AML-193 (cell line): Measurements from ENCODE around the gene EYA4.

ENCODE experiments used
- DNase-seq, 2 experiments: peaks; one replicate each; lab custom pipeline; 2025; lab: John Stamatoyannopoulos, UW

The EYA4 gene

GRCh38 chr6:133447924-133448323 is 206.8 kb downstream of the EYA4 start:
- no peak for DNase-seq

- no peak for DNase-seq
Measured at GRCh38 chr6:133456439-133456838, 215.3 kb downstream of the EYA4 start.

- no peak for DNase-seq
Measured at GRCh38 chr6:133456944-133457343, 215.8 kb downstream of the EYA4 start.

GRCh38 chr6:133460101-133460500 is 218.9 kb downstream of the EYA4 start:
- DNase-seq = no peak

GRCh38 chr6:133463790-133464189 is 222.6 kb downstream of the EYA4 start:
- no peak for DNase-seq

- no peak for DNase-seq
Measured at GRCh38 chr6:133466680-133467079, 225.5 kb downstream of the EYA4 start.

GRCh38 chr6:133467231-133467981 is 226.2 kb downstream of the EYA4 start:
- no peak for DNase-seq

- no peak for DNase-seq
Measured at GRCh38 chr6:133467982-133468380, 226.8 kb downstream of the EYA4 start.

GRCh38 chr6:133468591-133468990 is 227.4 kb downstream of the EYA4 start:
- no peak for DNase-seq

- no peak for DNase-seq
Measured at GRCh38 chr6:133474516-133474915, 233.4 kb downstream of the EYA4 start.

- no peak for DNase-seq
Measured at GRCh38 chr6:133478673-133479072, 237.5 kb downstream of the EYA4 start.

GRCh38 chr6:133487174-133487573 is 246.0 kb downstream of the EYA4 start:
- no peak for DNase-seq

- DNase-seq = no peak
Measured at GRCh38 chr6:133495205-133495903, 254.2 kb downstream of the EYA4 start.

- DNase-seq = no peak
Measured at GRCh38 chr6:133499662-133500061, 258.5 kb downstream of the EYA4 start.

- no peak for DNase-seq
Measured at GRCh38 chr6:133501675-133502270, 260.6 kb downstream of the EYA4 start.

GRCh38 chr6:133502441-133503335 is 261.5 kb downstream of the EYA4 start:
- no peak for DNase-seq

GRCh38 chr6:133503336-133503729 is 262.2 kb downstream of the EYA4 start:
- DNase-seq = no peak

GRCh38 chr6:133504158-133504557 is 263.0 kb downstream of the EYA4 start:
- DNase-seq = no peak

- no peak for DNase-seq
Measured at GRCh38 chr6:133504761-133505160, 263.6 kb downstream of the EYA4 start.

GRCh38 chr6:133505681-133506080 is 264.5 kb downstream of the EYA4 start:
- DNase-seq = no peak

GRCh38 chr6:133512410-133513016 is 271.4 kb downstream of the EYA4 start:
- DNase-seq = peak; percentile 39 to 42

GRCh38 chr6:133523816-133524215 is 282.7 kb downstream of the EYA4 start:
- no peak for DNase-seq
